ENCODE measurements around the gene MTG2. TPM values are rescaled to one million over a fixed set of nuclear protein-coding genes. Genes with fewer than 3 reads are reported as not detected.

The MTG2 gene
- total and polyA plus RNA-seq, 2 donors from 2014 or later, result 36.1 to 45.2 TPM

- H3K36me3 ChIP-seq (ENCODE audit: control insufficient read depth in 2 of 3, insufficient read depth in 3 of 3, low read length in 3 of 3), result peaks cover 0 to 35% (median 17%) of the 10 kb centered on the region in 3 donors
- FAIRE-seq, result no peak
These were observed 22.0 kb upstream of the MTG2 start for GRCh38 chr20:62160876-62161275.

GRCh38 chr20:62161347-62161746 is 21.5 kb upstream of the MTG2 start:
- Histone ChIP-seq H3K4me1 (ENCODE audit: control insufficient read depth in 2 of 3, insufficient read depth in 2 of 3, low read depth in 1 of 3, low read length in 3 of 3) (peaks cover 0 to 12% (median 3%) of the 10 kb centered on the region in 3 donors), H3K27ac (ENCODE audit: low read depth in 2 of 2, low read length in 2 of 2) (no peak overlapping the region), H3K9ac (ENCODE audit: low read length in 3 of 3) (no peak overlapping the region), H3K36me3 (ENCODE audit: control insufficient read depth in 2 of 3, insufficient read depth in 3 of 3, low read length in 3 of 3) (peaks cover 0 to 35% (median 20%) of the 10 kb centered on the region in 3 donors), H3K27me3 (ENCODE audit: control insufficient read depth, insufficient read depth, low read length) (no peaks in the 10 kb centered on the region), H3K4me3 (ENCODE audit: low read length in 3 of 3) (no peak overlapping the region), H3K9me3 (ENCODE audit: control insufficient read depth in 2 of 3, insufficient read depth in 1 of 3, low read length in 3 of 3) (no peaks in the 10 kb centered on the region)
- DNase-seq (no peak), FAIRE-seq (no peak)
- intact Hi-C loops (cut with DNase I), result no loop called here
- TF ChIP-seq CTCF (IDR thresholded peaks at IDR 0.05; ENCODE audit: borderline replicate concordance, extremely low read depth, insufficient read depth), result no peak

More at GRCh38 chr20:62160876-62161275, 22.0 kb upstream of the MTG2 start:
- no peak for TF ChIP-seq CTCF (IDR thresholded peaks at IDR 0.05; ENCODE audit: borderline replicate concordance, extremely low read depth, insufficient read depth)
- Histone ChIP-seq H3K27ac (ENCODE audit: low read depth in 2 of 2, low read length in 2 of 2) (no peak overlapping the region), H3K4me3 (ENCODE audit: low read length in 3 of 3) (no peak overlapping the region), H3K9ac (ENCODE audit: low read length in 3 of 3) (no peak overlapping the region), H3K27me3 (ENCODE audit: control insufficient read depth, insufficient read depth, low read length) (no peaks in the 10 kb centered on the region), H3K4me1 (ENCODE audit: control insufficient read depth in 2 of 3, insufficient read depth in 2 of 3, low read depth in 1 of 3, low read length in 3 of 3) (peaks cover 0 to 12% (median 3%) of the 10 kb centered on the region in 3 donors), H3K9me3 (ENCODE audit: control insufficient read depth in 2 of 3, insufficient read depth in 1 of 3, low read length in 3 of 3) (no peaks in the 10 kb centered on the region)
- intact Hi-C loops (cut with DNase I), result no loop called here
- no peak for DNase-seq

- Histone ChIP-seq H3K9me3 (ENCODE audit: control insufficient read depth in 2 of 3, insufficient read depth in 1 of 3, low read length in 3 of 3) (no peaks in the 10 kb centered on the region), H3K9ac (ENCODE audit: low read length in 3 of 3) (no peak overlapping the region), H3K4me1 (ENCODE audit: control insufficient read depth in 2 of 3, insufficient read depth in 2 of 3, low read depth in 1 of 3, low read length in 3 of 3) (no peaks in the 10 kb centered on the region), H3K27me3 (ENCODE audit: control insufficient read depth, insufficient read depth, low read length) (no peaks in the 10 kb centered on the region), H3K4me3 (ENCODE audit: low read length in 3 of 3) (no peak overlapping the region), H3K27ac (ENCODE audit: low read depth in 2 of 2, low read length in 2 of 2) (no peak overlapping the region), H3K36me3 (ENCODE audit: control insufficient read depth in 2 of 3, insufficient read depth in 3 of 3, low read length in 3 of 3) (peaks cover 0 to 35% (median 21%) of the 10 kb centered on the region in 3 donors)
- no peak for TF ChIP-seq CTCF (IDR thresholded peaks at IDR 0.05; ENCODE audit: borderline replicate concordance, extremely low read depth, insufficient read depth)
- DNase-seq, result no peak
- FAIRE-seq, result no peak
- intact Hi-C loops (cut with DNase I), result no loop called here
These were observed 19.9 kb upstream of the MTG2 start for GRCh38 chr20:62162765-62163484.

Measured in kidney (tissue), 14 donors.